Stimulated activated CD4-positive, alpha-beta T cell treated with anti-CD3 and anti-CD28 coated beads, Interleukin-15, amount 100 ng/mL, for 48 hours (primary cell): ENCODE results near the gene SMPD4.
"Not testable (repeated sequence)": the region's sequence is repeated elsewhere in the genome, so short reads cannot be mapped to it uniquely, and the experiment has no call there.

Source experiments
- DNase-seq, 2 donors: peaks; one replicate each; pipeline ENCODE4 v3.0.0-alpha.2; 2020; ENCODE audit warnings: low read depth in 2 of 2

SMPD4 gene

DNA sequence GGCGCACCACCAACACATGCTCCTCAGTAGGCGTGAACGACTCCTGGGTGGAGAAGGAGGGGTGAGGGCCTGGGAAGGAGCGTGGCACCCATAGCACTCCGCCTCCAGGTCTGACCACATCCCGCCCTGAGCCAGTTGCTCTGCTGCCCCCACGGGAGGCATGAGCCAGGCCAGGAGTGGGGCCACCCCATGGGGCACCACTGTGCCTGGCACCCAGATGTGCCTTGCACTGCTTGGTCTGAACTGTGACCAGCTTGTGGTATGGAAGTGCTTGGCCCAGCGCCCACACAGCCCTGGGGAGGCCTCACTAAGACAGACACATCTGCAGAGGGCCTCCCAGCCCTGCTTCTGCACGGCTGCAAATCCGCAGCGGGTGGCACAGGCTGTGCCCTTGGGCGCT lies 24.0 kb downstream of the SMPD4 start:
- DNase-seq = not testable (repeated sequence)

DNA sequence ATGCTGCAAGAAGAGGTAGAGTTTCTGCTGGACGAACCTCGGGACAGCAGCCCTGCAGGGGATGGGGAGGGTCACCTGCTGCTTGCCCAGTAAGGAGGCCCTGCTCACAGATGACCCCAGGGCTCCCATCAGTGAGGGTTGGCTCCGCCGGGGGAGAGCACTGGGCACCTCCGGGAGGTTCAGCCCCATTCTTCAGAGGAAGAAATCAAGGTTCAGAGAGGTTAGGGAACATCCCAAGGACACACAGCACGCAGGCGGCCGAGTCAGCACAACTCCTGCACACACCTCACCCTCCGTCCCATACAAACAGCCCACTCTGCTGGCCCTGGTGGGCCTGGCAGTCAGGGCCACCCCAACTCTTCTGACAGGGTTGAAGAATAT lies 24.8 kb downstream of the SMPD4 start:
- DNase-seq = no peak

DNA sequence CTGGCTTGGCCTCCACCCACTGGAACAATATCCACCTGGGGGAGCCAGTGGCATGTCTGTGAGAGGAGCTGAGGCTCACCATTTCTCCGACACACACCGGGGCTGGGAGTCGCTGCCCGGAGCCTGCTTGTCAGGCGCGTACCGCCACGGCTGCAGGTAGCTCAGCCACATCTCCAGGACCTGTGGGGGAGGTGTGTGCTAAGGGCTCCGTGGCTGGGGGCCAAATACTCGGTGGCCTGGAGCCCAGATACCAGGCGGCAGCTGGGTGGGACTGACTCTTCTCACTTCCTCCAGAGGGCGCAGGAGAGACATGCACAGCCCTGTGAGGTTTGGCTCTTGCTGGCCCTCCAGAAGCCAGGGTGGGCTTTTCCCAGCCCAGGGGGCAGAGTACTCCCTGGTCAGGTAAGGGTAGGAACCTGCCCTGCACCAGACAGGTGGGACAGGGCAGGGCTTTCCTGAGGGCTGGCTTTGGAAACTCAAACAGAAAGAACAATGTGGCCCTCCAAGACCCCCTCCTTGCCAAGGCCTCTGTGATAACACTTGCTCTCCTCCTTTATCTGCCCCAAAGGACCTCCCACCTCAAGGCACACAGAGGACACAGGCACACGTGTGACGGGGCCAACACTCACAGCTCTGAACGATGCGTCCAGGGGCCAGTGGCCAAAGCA lies 25.3 kb downstream of the SMPD4 start:
- DNase-seq = not testable (repeated sequence)

DNA sequence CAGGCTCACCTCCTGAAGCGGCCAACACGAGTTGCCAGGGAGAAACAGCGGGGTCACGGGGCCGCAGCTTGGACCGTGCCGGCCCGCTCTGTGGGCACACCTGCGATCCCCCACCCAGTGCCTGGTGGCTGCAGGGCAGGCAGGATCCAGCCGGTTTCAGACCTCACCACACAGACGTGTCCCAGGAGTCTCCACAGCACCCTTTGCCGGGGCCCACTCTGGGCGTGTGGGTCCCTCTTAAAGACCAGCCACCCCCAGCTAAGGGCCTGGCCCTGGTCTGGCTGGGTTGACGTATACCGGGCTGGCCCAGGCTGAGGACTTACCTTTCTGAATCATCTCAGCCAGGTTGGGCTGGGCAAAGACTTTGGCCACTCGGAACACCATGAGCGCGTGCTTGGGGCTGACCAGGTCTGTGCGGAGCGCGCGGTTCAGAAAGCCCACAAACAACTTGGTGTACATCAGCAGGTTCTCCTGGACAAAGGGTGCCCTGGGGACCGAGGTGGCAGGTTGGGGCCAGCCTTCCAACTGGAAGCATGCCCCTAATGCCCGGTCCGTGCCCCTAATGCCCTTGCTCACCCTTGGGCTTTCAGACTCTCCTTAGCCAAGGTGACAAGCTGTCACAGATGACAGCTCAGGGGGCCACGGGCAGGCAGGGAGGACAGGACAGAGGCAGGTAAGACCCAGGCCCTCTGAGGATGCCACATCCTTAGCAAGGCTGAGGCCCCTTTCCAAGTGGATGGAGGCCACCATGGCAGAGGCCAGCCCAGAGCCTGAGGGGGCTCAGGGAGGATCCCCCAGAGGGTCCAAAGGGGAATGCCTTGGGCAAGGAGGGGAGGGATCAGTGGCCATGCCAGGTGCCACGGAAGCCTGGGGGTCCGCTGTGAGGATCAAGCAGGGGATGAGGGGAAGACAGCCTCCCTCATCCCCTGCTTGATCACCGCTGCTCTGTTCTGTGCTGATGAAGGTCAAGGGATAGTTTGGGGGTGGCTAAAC lies 26.3 kb downstream of the SMPD4 start:
- no peak for DNase-seq

DNA sequence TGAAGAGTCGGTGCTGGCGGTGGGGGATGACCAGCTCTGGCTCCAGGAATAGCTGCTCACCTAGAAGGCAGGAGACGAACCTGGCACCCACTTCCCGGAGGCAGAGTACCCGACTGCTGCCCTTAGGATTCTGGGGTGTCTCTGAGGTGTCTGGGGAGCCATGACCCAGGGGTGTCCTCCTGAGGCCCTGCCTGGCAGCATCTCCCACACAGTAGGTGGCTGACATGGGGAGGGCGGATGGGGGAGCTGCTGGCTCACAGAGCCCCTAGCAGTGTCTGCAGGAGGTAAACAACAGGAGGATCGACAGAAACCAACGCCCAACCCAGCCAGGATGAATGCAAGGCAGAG lies 27.0 kb downstream of the SMPD4 start:
- not testable (repeated sequence) for DNase-seq

DNA sequence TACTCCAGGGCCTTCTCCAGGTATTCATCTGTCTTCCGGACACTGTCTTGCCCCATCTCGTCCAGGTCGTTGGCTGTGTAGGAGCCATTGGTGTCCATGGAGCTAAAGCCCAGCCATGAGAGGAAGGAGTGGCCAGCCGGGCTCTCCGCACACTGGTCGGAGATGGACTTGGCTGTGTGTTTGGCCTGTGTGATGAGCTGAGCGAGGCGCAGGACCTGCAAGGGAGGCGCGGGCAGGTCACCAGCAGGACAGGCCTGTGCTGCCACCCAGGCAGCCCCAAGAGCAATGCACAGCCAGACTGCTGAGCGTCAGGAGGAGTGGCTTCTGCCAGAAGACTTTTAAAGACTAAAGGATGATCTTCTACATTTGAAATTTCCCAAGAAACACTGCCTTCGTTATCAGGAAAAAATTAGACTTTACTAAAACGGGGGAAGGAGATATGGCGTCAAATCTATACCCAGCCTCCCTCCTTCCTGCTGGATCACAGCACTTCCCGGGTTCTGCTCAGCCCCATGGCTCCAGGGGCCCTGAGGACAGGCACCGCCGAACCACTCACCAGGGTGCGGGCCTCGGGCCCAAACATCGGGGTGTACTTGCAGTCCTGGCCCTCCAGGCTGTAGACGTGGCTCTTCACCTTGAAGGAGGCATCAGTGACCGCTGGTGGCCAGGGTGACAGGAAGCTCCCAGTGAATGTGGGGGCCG lies 27.5 kb downstream of the SMPD4 start:
- DNase-seq = not testable (repeated sequence)

DNA sequence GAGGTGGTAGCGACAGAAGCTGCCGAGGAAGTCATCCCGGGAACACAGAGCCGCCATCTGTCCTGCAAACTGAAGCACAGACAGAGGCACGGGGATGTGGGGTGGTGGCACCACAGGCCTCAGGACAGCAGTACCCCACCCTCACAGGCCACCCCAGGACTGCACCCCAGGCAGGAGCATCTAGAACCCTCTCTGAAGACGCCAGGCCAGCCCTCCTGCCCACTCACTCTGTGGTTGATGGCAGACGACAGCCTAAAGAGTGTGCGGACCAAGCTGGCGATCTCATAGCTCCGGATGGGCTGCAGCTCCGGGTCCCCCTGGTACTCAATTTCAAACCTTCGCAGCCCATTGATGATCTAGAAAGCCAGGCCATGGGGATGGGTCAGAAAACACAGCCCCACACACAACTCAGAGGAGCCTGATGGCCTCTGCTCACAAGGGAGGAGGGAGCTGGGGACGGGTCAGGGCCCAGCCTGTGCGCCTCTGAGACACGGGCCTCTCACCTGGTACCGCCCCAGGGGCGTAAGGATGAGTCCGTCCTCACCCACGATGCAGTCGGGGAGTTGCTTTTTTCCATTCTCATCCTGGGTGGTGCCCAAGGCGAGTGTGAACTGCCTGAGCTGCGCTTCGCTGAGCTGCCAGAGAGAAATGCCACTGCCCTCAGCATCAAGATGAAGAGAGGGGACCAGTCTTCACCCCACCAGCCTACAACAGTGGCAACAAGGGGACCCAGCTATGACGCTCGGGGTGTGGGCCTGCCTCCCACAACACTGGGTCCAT lies 28.4 kb downstream of the SMPD4 start:
- no peak for DNase-seq

DNA sequence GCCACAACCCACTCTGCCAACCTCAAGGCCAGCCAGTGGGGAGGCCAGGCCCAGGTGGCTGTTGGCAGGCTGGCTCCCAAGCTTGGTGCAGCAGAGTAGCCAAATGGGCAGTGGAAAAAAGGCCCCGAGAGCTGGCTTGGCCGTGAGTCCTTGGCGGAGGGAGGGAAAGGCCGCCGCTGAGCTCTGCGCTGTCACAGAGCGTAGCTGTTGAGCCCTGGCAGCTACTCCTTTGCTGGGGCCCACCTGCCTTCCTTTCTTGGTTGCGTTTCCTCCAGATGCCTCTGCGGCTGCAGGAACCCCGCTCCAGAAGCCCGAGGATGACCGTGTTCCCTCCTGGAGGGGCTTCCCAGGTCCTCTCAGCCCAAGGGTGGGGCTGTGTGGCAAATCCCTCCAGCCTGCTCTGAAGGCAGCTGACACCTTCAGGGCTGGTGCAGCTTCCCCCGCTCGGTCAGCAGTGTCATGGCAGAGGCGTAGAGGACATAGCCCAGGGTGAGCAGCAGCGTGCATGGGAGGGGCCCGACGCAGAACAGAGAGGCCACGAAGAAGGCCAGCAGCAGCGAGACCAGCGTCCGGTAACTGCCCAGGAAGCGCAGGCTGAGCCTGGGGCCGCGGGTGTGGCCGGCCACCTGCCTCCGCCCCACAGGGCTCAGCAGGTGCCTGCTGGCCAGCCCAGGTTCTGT lies 29.1 kb downstream of the SMPD4 start:
- DNase-seq = not testable (repeated sequence)

DNA sequence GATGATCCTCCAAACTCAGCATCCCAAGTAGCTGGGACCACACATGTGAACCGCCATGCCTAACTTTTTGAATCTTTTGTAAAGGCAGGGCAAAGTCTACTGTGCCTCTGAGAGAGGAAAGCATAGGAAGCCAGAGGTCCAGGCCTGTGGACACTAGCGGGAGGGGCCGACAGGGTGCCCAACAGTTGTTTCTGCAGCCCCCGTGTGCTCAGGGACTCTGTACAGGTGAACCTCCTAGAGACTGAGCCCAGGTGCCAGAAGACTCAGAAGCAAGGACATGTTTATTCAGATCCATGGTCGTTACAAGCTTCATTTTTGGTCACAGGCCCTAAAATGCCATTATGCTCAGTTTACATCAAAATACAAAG lies 30.3 kb downstream of the SMPD4 start:
- DNase-seq = not testable (repeated sequence)

DNA sequence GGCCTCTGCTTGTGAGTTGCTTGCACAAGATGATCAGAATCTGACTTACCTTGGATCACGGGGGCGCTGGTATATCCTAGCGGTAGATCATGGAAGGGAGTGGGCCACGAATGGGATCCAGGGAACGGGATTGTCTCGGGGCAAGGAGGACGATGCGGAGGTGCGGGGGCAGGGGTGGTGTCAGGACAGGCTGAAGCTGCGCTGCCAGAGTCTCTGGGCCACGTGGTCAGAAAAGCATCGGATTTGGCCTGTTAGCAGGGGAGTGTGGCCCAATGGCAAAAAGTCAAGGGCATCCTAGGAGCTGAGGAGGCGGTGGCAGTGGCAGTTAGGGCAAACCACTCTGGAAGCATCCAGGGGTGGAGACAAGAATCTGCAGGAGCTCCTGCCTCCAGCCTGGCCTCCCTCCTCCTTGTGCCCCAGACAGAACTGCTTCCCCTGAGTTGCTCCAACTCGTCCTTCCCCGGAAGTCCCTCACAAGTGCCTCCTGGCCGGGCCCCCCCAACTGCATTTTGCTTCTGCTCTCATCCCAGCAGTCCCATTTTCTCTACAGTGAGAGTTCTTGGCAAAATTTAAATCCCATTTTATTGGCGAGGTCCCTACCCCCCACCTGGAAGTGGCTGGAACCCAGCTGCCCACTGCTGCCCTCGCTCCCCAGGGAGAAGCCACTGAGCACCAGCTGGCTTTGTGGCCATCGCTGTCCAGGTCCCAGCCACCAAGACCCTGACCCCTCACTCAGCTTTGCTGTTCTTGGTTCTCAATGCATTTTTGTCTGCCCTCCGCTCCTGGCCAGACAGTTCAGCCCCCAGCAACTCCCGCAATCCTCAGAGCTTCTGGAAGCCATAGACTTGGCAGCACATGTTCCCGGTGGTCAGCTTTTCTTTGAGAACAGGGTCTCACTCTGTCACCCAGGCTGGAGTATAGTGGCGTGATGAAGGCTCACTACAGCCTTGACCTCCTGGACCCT lies 30.9 kb downstream of the SMPD4 start:
- DNase-seq = no peak

DNA sequence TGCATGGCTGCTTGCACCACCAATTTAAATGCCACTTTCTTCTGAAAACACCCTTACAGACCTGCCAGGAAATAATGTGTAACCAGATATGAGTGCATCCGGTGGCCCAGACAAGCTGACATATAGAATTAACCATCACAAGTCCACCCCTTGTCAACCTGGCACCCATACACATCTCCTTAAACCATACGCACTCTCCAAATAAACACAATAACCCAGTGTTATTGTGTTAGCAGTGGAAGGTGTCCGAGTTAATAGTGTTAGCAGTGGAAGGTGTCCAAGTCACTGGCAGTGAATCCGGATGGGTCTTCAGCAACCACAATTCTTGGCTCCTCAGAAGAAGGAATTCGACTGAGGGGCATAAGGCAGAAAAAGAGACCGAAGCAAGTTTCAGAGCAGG lies 32.9 kb downstream of the SMPD4 start:
- DNase-seq = not testable (repeated sequence)

DNA sequence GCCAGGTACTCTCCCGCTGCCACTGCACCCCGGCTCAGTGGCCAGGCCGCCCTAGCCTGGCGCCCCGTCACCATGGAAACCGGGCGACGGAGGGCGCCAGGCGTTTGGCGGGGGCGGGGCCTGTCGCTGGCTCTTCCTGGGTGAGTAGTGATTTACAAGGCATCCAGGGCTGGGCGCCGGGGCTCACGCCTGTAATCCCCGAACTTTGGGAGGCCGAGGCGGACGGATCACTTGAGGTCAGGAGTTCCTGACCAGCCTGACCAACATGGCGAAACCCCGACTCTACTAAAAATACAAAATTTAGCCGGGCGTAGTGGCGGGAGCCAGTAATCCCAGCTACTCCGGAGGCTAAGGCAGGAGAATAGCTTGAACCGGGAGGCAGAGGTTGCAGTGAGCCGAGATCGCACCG lies 36.4 kb downstream of the SMPD4 start, which contains the start of gene CCDC74B:
Gene CCDC74B, minus strand, starts transcription at position 107 of the 409 bp plus-strand sequence. CDS start 116 bp downstream, outside the sequence.
- peak in 1 of 2 donors; percentile 47 for DNase-seq

DNA sequence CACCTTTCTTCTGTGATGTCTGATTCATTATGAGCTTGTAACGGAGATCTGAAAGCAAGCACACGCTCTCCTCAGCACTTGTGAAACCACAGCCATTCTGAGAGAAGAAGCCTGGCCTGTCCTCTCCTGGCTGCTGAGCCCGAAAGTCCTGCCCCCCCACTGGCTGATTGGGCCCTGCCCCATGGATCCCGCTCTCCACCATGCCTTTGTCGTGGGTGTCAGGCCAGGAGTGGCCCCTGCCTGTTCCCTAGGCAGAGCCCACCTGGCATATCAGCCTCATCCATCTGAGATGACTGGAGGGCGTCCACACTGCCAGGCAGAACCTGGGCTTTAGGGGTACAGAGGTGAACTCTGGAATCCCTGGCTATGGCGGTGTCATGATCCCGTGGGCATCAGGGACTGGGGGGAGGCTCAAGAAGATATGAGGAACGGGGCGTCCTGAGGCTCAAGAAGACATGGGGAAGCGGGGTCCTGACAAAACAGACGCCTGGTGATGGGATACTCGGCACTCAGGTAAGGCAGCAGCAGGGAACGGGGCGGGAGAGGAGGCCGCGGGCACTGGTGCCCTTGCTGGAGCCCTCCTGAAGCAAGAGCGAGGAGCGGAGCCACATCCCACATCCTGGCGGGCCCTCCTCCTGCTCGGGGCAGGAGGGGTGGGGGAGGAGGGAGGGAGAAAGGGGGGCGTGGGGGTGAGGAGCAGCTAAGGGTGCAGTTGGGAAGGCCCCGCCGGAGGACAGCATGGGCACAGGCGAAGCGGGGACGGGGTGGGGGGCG lies 37.9 kb downstream of the SMPD4 start:
- DNase-seq = not testable (repeated sequence)

DNA sequence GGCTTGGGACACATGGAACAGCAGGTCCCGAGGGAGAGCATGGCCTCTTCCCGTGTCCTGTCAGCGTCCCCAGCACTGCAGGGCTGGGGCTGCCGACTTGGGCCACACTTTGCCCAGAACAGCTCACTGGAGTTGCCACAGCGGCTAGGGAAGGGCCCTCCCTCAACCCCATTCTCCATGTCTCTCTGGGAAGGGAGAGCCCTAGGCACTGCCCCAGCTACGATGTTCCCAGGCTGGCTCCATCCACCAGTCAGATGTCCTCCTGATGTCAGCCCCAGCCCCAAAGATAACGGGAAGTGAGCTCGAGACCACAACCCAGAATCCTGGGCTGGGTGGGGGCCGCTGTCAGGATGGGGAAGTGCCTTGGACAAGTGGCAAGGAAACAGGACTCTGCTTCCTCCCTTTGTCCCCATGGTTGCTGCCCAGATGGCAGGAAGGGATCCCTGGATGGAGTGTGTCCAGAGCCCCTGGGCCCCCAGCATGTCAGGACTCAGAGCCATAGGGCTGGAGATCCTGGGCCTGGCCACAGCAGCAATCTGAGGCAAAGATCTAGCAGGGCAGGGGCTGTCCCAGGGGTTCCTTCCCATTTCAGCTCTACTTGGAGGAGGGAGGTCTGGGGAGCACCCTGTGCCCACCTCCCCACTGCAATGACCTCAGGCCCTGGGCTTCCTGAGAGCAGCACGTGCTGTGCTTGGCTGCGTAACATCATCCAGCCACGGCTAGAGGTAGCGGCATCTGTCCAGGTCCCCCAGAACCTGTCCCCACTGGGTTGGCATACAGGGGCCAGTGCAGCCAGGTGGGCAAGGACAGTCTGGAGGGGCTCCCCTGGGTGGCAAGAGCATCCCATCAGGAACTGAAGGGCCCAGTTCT lies 38.8 kb downstream of the SMPD4 start:
- not testable (repeated sequence) for DNase-seq

DNA sequence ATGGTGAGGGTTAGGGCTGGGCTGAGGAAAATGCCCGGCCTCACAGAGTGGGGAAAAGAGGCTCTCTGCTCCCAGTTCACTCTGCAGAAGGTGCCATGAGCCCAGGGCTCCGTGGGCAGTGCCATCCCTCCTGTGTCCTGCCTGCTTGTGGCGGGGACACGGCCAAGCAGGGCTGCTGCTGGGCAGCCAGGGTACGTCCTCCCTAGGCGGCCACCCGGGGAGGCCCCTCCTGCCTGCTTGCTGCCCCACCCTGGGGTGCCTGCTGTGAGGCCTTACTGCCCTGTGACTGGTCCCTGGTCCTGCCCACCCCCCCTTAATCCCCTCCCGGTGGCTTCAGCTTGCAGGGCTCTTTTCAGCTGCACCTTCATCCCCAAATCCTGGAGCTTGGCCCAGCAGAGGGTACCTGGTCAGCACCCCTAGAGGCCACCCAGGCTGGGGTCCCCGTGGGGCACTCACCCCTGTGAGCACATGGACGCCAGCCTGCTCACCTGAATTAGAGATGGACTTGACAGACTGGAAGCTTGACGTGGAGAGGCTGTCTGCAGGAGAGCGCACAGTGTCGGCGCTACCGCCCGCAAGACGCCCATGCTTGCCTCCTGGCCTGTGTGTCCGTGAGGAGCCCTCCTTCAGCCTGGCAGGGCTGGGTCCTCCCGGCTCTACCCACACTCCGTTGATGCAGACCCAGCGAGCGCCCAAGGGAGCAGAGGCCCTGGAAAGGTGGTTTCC lies 39.6 kb downstream of the SMPD4 start:
- DNase-seq = not testable (repeated sequence)

DNA sequence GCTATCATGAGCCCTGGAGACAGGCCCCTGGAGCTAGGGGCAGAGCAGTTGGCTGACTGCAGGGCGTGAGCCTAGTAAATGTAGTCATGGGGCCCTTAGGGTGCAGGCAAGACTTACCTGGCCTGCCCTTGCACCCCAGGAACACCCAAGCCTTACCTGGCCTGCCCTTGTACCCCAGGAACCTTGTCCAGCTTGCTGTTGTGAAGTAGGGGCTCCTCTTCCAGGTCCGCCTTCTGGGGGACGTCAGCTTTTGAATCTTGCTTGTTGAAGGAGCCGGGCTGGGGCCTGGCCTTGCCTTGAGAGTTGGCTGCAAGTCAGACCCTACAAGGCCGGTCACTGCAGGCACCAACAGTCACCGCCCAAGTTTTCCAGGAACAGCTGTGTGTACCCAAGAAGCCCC lies 40.4 kb downstream of the SMPD4 start:
- not testable (repeated sequence) for DNase-seq

DNA sequence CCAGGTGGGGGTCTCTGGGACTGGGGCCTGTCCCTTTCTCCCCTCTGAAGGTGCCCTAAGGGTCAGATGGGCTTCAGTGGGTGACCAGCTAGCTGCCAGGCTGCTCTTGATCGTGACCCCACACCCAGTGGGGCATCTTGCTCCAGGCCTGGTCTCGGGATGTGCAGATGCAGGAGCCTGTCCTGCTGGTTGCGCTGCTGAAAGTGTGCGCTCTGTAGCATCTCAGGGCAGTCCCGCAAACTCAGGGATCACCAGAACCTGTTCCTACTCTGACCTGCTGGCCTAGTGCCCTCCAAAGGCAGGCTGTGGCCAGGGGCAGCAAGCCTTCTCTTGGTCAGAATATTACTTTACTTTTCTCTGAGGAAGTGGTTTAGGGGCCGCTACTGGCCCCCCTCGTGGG lies 40.9 kb downstream of the SMPD4 start:
- not testable (repeated sequence) for DNase-seq
